A549 treated with DMSO at 1 μM for 4 hours (cell line): ENCODE measurements around the gene VCY1B. TPM values are rescaled to one million over a fixed set of nuclear protein-coding genes. Genes with fewer than 3 reads are reported as not detected.

Source experiments
- total RNA-seq: library from RNA; stranded (reverse); fragments of 200-300 nt; extraction: Qiagen RNA extraction; gene quantifications from 5 replicates; pipeline ENCODE4 v1.2.3, GENCODE V29; 2022; ENCODE audit warnings: low read depth

The VCY1B gene
- not detected in 5 replicates for total RNA-seq

DNA sequence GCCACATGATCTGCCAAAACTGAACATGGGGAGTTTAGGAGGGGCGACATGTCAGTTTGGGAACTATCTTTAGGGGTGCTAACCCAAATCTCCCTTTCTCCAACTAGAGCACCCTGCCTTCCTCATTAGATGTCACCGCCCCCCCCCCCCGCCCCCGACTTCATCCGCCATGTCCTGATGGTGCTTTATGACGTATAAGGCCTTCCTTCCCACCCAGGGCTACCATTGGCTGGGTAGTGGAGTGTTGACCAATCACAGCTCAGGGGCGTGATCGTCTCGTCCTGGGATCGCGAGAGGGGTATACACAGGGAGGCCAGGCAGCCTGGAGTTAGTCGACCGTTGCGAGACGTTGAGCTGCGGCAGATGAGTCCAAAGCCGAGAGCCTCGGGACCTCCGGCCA is at the start of gene VCY1B:
TSS of gene VCY1B (plus strand) at position 301 of the 400 bp plus-strand sequence. CDS start at position 364, 63 bp downstream.

Other genes with a start within 250 kb of the VCY1B start
- gene VCY, start 69.8 kb upstream of the VCY1B start, total RNA-seq = not detected in 5 replicates